Measurements from ENCODE around the gene LRRC40. TPM values are rescaled to one million over a fixed set of nuclear protein-coding genes. Genes with fewer than 3 reads are reported as not detected.

Gene LRRC40
- total RNA-seq, 4 donors from 2014 or later, result 11.9 to 22.2 (median 15.4) TPM

DNA sequence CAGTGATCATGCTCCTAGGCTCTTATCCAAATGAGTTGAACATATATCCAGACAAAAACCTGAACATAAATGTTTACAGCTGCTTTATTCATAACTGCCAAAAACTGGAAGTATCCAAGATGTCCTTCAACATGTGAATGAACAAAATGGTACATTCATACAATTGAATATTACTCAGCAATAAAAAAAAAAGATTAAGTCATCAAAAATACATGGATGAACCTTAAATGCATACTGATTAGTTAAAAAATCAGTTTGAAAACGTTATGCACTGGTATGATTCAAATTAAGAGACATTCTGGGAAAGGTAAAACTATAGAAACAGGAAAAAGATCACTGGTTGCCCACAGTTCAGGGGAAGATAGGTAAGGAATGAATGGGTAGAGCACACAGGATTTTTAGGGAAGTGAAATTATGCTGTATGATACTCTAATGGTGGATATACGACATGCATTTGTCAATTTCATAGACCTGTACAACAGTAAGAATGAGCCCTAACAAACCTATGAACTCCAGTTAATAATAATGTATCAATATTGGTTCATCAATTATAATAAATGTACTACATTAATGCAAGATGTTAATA lies 3.1 kb downstream of the LRRC40 start:
- TF ChIP-seq, protein P1, sequence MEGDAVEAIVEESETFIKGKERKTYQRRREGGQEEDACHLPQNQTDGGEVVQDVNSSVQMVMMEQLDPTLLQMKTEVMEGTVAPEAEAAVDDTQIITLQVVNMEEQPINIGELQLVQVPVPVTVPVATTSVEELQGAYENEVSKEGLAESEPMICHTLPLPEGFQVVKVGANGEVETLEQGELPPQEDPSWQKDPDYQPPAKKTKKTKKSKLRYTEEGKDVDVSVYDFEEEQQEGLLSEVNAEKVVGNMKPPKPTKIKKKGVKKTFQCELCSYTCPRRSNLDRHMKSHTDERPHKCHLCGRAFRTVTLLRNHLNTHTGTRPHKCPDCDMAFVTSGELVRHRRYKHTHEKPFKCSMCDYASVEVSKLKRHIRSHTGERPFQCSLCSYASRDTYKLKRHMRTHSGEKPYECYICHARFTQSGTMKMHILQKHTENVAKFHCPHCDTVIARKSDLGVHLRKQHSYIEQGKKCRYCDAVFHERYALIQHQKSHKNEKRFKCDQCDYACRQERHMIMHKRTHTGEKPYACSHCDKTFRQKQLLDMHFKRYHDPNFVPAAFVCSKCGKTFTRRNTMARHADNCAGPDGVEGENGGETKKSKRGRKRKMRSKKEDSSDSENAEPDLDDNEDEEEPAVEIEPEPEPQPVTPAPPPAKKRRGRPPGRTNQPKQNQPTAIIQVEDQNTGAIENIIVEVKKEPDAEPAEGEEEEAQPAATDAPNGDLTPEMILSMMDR (IDR thresholded peaks at IDR 0.05; ENCODE audit: low read depth), result no peak

DNA sequence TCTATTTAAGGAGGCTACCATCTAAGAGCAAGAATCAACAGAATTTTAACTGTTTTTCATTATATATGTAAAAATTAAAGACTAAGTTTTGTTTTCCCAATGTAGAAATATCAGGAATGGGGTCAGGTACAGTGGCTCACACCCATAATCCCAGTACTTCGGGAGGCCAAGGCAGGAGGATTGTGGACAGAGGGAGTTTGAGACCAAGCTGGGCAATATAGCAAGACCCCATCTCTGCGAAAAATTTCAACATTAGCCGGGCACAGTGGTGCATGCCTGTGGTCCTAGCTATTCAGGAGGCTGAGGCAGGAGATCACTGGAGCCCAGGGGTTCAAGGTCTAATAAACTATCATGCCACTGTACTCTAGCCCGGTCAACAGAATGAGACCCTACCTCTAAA lies 5.3 kb downstream of the LRRC40 start:
- TF ChIP-seq, protein P1 (IDR thresholded peaks at IDR 0.05; ENCODE audit: low read depth), result no peak

DNA sequence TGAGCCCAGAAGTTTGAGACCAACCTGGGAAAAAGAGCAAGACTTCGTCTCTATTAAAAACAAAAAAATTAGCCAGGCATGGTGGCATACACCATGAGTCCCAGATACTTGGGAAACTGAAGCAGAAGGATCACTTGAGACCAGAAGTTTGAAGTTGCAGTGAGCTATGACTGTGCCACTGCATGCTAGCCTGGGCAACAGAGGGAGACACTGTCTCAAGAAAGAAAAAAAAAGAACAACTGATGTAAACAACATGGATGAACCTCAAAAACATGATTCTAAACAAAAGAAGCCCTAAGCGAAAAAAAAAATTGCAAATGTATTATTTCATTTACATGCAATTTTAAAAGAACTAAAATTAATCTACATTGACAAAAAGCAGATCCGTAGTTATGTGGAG lies 9.0 kb downstream of the LRRC40 start:
- TF ChIP-seq, protein P1 (IDR thresholded peaks at IDR 0.05; ENCODE audit: low read depth), result no peak

DNA sequence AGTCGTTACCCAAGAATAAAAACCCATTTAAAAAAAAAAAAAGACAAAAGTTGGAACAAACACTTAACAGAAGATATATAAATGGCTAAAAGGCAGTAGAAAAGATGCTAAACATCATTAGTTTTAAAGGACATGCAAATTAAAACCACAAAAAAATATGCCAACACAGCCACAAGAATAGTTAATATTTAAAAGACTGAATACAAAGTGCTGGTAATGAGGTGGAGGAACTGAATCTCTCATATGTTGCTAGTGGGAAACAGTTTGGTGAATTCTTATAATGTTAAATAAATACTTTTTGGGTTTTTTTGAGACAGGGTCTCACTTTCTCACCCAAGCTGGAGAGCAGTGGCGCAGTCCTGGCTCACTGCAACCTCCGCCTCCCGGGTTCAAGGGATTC lies 10.0 kb downstream of the LRRC40 start:
- TF ChIP-seq, protein P1 (IDR thresholded peaks at IDR 0.05; ENCODE audit: low read depth), result no peak

DNA sequence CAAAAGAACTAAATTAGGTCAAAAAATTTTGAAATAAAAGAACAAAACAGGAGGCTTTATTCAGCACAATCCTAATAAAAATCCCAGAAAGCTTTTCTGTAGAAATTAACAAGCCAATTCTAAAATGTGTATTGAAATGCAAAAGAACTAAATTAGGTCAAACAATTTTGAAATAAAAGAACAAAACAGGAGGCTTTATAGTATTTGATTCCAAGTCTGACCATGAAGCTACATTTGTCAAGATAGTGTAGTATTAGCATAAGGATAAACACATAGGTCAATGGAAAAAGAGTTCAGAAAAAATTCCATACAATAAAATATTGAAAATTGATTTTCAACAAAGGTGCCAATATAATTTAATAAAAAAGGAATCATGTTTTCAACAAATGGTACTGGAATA lies 10.8 kb downstream of the LRRC40 start:
- TF ChIP-seq, protein P1 (IDR thresholded peaks at IDR 0.05; ENCODE audit: low read depth), result no peak

DNA sequence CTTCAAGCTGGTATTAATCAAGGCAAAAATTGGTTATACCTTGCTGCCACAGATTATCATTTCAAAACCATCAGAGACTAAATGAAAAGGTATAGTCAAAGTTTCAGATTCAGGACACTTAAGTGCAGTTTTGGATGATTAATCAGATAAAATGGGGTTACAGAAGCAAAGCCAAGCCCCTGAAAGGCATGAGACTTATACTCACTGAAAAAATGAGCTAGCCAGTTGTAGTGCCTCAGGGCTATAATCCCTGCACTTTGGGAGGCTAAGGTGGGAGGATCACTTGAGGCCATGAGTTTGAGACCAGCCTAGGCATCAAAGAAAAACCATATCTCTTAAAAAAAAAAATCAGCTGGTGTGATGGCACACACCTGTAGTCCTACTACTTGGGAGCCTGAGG lies 15.2 kb downstream of the LRRC40 start:
- TF ChIP-seq, protein P1 (IDR thresholded peaks at IDR 0.05; ENCODE audit: low read depth), result no peak

DNA sequence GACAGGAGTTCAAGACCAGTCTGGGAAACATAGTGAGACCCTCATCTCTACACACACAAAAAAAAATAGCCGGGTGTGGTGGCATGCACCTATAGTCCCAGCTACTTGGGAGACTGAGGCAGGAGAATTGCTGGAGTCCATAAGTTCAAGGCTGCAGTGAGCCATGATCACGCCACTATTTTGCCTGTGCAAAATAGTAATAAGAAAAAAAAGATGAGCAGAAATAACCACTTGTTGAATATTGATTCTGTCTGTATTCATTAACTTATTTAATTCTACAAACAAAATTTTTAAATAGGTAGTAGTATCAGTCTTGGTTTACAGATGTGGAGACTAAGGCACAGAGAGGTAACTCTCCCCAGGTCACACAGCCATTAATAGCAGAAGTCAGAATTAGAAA lies 16.9 kb downstream of the LRRC40 start:
- TF ChIP-seq, protein P1 (IDR thresholded peaks at IDR 0.05; ENCODE audit: low read depth), result no peak

All from subcutaneous adipose tissue (tissue), 4 donors.